Amygdala (tissue), 56 donors: Measurements from ENCODE around the gene STIL.

Source experiments
- DNase-seq, 56 donors: peaks; one replicate each; lab custom pipeline; 2025; lab: John Stamatoyannopoulos, UW

The STIL gene

DNA sequence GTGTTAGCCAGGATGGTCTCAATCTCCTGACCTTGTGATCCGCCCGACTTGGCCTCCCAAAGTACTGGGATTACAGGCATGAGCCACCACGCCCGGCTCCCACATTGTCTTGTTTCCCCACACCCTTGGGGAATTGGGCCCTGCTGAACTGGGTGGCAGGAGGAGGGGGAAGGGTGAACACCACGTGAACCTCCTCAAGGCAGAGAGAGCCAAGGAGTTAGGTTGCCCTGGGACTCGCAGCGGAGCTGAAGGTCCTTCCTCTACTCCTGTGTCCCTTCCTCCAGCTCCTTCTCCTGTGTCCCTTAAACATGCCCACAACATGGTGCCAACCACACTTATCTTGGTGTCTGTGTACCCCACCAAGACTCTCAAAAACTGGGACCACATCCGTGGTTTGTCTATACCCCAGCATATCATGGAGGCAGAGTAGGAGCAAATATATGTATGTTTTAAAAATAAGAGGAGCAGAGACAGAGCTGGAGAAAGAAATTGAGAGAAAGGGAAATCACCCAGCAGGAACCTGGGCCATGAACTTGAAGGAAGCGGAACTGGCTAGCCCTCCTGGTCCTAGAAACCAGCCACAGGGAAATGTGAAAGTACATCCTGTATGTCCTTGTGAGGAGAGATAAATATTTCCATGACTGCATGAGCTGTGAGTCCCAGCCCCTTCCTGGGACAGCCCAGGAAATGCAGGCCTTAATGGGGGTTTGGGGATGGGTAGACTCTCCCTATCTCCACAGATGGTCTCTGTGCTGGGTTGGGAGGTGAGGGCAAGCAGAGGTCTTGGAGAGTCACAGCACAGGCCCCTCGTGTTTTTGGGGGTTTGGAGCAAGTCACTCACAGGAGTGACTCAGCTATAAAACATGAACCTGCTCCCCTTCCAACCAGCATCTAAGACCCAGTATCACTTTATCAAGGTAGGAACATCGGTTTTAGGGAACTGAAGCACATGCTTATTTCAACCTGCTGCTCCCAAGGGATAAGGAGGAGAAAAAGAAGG, 72.5 kb downstream of the STIL start:
- DNase-seq, result no peak

DNA sequence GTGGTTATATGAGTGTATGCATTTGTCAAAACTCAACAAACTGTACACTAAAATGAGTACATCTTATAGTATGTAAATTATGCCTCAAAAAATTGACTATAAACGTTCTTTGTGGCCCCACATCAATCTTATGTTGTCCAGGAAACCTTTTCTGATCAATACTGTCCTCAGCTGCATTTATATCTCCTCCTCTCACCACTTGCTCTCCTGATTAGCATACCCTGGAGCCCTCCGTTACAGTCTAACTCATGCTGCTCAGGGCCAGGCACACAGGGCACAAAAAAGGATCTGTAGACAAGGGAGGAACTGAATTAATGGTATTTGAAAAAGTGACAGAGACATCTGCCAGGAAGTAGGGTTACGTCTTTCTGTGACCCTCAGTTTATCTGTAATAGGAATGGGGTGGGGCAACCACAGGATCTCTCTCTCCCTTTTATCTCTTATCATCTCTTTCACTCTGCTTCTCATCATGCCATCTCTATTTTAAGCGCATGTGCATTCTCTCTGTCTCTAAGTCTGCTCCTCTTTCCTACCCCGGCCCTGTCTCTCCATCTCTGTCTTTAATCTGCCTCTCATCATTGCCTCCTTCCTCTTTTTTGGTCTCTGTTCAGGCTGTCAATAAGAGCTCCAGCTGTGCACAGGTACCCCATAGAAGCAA, 74.9 kb downstream of the STIL start:
- no peak for DNase-seq

DNA sequence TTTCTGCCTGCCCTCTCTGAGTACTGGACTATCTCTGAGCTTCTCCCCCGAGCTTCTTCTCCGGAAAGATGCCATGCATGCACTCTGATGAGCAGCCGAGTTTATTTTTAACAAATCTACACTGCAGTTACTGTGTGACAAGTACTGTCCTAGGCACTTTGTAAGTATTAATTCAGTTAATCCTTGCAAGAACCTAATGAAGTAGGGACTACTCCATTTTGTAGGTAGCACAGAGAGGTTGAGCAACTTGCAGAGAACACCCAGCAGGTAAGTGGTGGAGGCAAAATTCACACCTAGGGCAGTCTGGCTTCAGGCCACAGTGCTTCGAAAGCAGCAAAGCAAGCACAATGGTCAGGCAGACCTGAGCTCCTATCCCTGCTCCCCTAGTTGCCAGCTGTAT, 78.1 kb downstream of the STIL start:
- no peak for DNase-seq

DNA sequence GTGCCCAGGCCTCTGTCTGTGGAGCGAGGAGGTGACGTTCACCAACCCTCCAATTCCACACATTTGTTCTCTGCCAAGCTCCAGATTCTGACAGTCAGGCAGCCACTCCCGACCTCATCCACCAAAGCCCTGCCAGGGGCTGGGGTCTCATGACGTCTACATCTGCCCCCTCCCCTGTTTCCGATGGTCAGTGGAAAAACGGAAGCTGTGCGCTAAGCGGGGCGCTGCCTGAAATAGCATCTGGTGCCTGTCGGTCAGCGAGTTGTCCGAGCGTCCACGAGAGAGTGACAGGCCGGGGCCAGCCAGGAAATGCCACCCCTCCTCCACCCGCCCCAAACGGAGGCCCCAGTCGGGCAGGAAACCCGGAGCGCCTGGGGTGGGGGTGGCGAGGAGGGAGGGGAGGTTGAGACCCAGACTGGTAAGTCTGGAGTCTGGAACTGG, 78.7 kb downstream of the STIL start:
- DNase-seq, result peak in 35 of 56 donors; percentile 14 to 68 (median 37)

DNA sequence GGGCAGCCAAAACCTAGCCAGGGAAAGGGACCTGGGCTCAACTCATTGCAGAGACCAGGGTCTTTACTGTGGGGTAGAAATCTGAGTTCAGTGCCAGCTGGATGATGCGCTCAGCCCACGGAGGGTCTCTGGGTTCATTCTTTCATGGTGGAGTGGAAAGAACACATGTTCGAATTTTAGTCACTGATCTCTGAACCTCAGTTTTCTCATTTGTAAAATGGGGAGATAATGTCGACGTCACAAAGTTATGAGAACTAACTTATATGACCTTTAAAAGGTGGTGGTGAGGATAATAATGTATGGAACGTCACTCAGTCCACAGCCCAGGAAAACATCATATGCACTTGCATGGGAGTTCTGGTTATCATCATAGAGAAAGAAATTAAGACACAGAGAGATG, 80.8 kb downstream of the STIL start:
- DNase-seq, result no peak

DNA sequence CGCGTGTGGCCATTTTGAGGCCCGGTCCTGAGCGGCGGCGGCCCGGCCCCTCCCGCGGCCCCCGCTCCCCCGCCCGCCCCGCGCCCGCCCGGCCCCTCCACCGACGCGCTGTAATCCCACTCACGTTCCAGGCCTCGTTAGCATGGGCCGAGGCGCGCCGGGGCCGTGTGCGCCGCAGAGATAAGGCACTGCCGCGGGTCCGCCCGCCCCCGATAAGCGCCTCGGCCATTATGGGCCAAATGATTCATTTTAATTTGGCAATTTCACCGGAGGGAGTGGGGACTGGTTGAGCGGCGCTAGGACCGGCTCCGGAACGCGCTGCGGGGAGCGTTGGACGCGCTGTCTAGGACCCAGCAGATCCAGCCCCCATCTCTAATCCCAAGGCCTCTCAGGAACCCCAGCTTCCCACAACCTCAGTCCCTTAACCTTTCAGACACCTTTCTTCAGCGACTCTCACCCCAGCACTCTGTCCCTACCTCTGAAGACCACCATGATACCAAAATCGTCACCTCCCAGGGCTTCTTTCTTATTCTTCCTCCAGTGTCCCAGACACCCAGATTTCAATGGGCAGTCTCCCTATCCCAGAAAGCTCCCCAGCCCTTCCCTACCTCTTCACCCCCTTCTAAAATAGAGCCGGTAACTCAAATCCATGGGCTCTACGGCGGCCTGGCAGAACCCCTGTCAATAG, 81.6 kb downstream of the STIL start, which contains the start of gene TAL1:
TAL1 (minus strand) TSS at position 39 of the 688 bp plus-strand sequence. CDS start 6,337 bp downstream, outside the sequence.
- no peak for DNase-seq

DNA sequence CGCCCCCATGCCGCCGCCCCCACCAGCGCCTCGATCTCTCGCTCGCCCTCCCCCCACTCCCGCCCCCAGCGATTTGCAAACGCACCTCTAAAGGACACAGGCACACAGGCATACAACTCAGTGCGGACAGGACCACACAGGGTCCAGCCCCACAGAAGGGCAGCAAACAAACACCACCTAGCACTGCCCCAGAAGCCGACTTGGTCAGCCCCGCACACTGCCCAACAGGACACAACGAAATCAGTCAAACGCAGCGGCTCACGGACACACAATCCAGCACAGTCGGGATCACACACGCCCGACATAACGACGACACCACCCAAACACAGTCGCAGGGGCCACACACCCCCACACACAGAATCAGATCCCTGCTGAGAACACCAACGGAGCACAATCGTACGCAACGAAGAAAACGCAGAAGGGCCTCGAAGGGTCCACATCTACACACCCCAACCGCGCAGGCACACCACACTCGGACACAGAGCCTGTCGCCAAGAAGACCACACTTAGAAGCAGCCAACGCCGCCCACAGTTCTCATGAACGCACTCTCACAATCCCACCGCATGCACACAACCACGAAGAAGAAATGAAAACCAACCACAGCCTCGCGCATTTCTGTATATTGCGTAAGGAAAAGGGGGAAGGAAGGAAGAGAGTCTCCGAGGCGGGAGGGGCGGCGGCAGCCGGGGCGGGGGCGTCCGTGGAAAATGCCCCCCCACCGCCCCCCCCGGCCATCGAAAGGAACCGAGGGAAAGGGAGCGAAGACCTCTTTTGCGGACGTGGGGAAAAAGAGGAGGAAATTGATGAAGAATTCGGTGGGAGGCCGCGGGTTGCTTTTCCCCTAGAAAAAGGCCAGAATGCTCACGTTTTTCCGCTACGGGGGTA, 82.4 kb downstream of the STIL start:
- DNase-seq, result peak in 13 of 56 donors; percentile 8 to 59 (median 23)

DNA sequence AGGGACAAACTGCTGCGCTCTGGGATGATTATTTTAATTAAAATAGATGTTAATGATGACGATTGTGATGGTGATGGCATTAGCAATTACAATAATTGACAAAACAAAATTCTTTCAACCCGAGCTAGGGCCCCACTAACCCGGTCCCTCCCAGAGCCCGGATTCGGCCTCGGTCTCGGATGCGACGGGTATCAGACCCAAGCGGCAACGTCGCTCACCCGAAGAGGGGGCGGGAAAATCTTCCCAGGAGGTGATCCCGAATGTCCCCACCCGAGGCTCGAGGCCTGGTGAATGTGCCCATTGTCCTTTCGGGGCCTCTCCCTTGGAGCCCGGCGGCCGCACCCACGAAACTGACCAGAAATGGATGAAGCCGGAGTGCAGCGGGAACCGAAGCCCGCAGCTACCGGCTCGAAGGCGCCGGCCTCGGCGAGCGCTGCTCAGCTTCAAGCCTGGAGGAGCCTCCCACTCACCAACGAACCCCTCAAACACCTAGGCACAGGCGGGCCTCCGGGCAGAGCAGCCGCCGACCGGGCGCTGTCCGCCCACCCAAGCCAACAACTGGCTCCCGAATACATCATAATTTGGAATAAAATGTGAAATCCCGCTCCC, 83.2 kb downstream of the STIL start:
- DNase-seq, result no peak

DNA sequence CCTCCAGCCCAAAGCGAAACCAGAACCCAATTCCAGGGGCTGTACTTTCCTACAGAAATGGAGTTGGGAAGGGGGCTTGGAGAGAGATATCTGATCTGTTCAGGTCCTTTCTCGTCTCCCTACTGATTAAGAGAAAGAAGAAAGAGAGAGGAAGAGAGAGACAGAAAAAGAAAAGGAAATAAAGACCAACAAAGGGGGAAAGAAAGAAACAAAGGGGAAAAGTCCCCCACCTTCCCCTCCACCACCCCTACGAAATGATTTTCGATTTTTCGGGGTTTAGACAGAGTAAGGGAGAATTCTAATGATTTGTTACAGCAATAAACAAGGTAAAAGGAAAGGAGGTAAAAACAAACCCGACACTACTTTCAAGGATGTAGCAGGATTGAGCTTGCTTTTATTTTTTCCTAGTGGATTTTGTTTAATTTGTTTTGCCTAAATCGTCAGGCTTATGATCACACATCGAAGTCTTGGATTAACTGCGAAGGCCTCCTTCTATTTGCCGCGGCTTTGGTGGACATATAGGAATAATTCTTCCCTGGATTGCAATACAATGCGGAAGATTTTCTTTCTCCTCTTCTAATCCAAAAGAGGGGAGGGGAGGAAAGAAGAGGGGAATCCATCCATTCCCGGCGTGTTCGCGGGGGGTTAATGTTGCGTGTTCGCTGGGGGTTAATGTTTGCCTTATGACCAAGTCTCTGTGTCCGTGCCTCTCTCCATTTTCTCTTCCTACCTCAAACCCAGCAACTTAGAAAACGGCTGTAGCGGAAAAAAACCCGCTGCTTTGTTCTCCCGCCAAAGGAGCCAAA, 83.9 kb downstream of the STIL start:
- DNase-seq, result no peak

DNA sequence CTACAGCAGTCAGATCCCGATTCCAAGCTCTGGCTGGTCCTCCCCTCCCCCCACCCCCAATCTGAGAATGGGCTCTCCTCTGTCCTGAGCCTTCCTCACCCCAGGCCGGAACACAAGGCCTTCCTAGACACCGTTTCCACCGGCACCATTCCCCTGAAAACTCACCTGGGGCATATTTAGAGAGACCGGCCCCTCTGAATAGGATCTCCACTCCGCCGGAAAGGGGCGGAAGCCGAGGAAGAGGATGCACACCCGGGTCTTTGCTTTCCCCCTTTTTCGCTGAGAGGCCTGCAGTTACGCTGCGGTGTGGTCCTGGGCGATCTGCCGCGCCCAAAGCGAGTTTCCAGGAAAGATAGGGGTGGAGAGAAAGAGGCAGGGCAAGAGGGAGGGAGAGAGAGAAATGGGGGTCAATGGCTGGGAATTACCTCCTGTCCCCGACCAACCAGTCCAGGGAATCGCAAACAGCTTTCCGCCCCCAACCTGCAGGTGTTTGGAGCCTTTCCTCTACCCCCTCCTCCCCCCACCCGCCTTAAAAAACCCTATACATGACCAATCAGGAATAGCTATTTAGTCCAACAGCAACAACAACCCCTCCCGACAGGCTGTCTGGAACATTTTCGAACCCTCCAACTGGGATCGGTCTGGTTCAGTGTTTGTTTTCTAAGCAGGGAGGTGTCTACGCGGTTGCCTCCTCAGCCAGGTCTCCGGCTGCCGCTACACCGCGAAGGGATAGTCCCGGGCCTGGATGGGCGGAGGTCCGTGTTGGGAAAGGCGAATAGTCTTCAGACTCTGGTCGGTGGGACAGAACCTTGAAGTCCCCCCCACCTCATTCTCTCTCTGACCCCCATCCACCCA, 84.7 kb downstream of the STIL start:
- DNase-seq, result no peak

DNA sequence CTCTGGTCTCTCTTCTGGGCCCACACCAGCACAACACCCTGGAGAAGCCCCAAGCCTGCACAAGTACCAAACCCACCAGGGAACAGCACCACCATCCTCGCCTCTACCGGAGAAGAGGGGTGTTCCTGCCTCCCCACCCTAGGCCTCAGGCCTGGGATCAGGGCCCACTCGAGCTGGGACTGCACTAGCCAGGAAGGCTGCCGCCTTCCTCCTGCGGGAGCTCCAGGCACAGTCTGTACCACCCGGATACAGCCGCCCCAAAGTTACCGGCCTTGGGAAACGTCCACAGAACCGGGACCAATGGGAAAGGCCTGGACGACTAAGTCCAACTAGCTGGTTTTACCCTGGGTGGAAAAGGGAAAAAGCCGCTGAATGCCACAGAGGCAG, 85.3 kb downstream of the STIL start:
- DNase-seq, result no peak

DNA sequence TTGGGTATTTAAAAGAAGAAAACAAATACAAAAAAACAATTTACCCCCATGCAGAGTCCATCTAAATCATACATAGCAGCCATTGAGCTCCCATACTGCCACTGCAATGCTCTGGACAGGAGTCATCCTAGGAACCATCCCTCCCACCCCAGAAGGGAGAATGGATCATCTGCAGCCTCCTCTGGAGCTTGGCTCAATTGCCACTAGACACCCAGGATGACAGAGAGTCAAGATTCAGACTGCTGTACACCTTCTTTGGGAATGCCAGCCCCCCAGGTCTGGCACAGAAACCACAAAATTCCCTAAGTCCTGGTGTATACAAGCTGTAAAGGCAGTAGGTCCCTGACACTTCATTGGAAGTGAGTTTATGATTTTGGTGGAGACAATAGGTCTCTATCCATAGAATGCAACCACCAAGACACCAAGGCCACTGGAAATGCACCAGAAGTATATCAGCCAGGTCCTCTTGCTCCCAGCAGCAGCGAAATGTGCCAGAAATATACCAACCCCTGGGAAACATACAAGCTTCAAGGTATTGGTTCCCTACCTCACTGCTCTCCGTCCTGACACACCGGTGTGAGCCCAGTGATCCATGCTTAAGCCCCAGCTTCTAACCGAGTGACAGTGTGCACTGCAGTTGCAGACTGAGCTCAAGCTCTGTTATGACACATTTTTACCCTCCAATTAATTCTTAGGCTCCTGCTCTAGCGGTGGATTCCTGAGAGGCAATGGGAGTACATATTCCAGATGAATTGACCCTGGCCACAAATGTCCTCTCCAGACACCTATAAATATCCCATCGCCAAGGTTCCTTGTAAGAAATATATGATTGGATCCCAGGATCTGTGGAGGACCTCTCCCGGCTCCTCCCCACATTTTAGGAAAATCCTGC, 86.4 kb downstream of the STIL start:
- no peak for DNase-seq

DNA sequence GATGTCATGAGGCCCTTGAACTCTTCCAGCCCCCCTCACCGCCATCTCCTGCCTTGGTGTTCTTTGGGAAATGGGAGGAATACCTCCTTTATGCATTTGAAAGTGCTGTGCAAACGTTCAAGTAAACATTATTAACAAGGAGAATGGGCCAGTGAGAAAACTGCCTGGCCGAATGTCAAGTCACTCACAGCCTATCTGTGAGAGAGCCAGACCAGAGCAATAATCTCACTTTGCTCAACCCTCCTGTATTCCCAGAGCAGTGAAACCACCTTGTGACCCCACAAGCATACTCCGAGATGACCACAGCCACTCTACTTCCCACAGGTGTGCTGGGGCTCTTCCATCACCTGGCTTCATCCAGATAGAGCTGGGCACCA, 87.1 kb downstream of the STIL start:
- DNase-seq, result no peak

DNA sequence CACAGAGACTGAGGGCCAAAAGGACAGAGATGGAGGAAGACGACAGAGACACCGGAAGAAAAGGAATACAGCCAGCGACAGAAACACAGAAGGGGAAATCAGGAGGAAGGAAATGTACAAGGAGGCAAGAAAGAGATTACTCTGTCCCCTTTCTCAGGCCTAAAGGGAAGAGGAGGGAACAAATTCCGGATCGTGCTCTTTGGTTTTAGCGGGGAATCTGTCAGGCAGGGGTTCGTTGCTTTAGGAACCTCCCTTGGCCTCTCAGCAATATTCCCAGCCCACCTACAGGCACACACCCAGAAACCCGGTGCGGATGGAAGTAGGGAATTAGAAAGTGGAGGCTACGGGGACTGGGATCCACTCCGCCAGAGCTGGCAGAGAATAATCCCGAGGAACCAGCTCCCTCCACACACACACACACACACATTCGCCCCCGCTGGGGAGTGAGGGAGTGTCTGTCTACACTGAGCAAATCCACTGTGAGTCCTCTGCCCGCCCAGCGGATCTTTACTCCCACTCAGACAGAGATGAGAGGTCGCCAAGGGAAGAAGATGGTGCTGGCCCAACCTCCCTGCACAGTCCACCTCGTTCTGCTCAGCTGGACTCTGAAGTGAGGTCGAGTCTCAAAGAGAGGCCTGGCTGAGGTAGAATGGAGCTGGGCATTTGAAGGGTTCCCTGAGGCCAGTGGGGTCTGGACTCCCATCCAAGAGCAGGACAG, 87.7 kb downstream of the STIL start:
- no peak for DNase-seq

DNA sequence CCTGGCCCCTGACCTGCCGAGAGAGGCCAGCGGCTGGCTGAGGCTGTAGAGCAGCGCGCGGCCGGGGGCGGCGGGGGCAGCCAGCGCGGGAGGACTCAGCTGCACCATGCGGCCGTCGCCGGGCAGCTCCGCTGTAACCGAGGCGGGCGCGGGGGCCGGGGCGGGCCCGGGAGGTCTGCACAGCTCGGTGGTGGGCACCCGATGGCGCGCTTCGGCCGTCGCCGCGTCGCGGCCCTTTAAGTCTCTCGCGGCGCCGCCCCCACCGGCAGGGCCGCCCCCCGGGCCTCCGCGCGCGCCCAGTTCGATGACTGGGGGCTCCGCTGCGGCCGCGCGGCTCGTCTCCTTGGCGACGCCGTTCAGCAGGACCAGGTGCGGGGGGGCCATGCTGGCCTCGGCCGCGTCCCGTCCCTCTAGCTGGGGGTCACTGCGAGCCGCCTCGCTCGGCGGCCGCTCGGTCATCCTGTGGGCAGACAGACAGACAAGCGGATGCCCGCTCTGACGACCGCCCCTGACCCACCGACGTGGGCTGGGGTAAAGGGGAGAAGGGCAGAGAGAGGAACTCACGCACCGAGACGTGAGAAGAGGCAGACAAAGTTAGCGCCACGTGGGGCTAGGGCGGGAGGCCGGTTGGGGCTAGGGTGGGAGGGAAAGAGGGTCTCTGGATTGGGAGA, 88.4 kb downstream of the STIL start:
- DNase-seq, result peak in 1 of 56 donors; percentile 19
